ENCODE results near the gene NTMT1. TPM values are rescaled to one million over a fixed set of nuclear protein-coding genes. Genes with fewer than 3 reads are reported as not detected.

Gene NTMT1
- total and polyA plus RNA-seq, 9 of the 15 experiments (the other 6 are each of a cell fraction or from before 2014, with no cell fraction given), result 42.1 to 116 (median 74.7) TPM

- no peak for TF ChIP-seq ZBTB33 (CRISPR knock-in tag; IDR thresholded peaks at IDR 0.05)
- no peak for TF ChIP-seq ZNF764 (CRISPR knock-in tag; IDR thresholded peaks at IDR 0.05; ENCODE audit: low read depth)
- TF ChIP-seq MEF2D (tag; conservative IDR thresholded peaks at IDR 0.05; ENCODE audit: low read depth), result no peak
Observed at GRCh38 chr9:129582855-129583254, 43.1 kb upstream of the NTMT1 start (continued).

- no peak overlapping the region for H3K4me3 ChIP-seq
- H2AFZ ChIP-seq (ENCODE audit: low read depth, low read length), result no peak overlapping the region
- peak overlapping the region in 1 of 2 experiments; percentile 39; a peak in 1 of 4 replicates for H3K9ac ChIP-seq (ENCODE audit: insufficient read depth in 1 of 2, low read depth in 2 of 2, low read length in 2 of 2)
- in situ Hi-C loops (cut with MboI), result no loop called here
- no peak overlapping the region for H3K4me2 ChIP-seq (ENCODE audit: insufficient read depth, low read length)
- no peaks in the 10 kb centered on the region for H3K9me1 ChIP-seq (ENCODE audit: control insufficient read depth, insufficient read depth, low read length)
- no peaks in the 10 kb centered on the region for H4K20me1 ChIP-seq (replicated peaks; ENCODE audit: control insufficient read depth, insufficient read depth, low read length)
- ATAC-seq, result peak; percentile 5; the same call in 1 of the 3 replicates
- CTCF ChIA-PET (ENCODE audit: low intra/inter-chr PET ratio), result no interaction called here
- BruUV-seq (replicated peaks), result no TSS peak
- FAIRE-seq, result no peak
- intact Hi-C loops (cut with micrococcal nuclease), result no loop called here
- POLR2A ChIA-PET, result interaction anchor here (0.9 to 2.8 kb wide), 5 partner anchors 8 to 29 kb away, joined by 3 to 13 read pairs (median 3); no protein-coding TSS in a partner anchor
- no peaks in the 10 kb centered on the region for H3K27me3 ChIP-seq (ENCODE audit: control insufficient read depth in 2 of 2, insufficient read depth in 2 of 2, low read length in 2 of 2)
- WGBS (ENCODE audit: insufficient coverage, low coverage, missing lambda C conversion rate), result 35% methylated on average over 10 of the region's 10 CpGs
- peaks cover 29 to 30% of the 10 kb centered on the region in 2 experiments for H3K4me1 ChIP-seq (replicated peaks in 1 of 2; ENCODE audit: control insufficient read depth in 2 of 2, insufficient read depth in 2 of 2, low read length in 2 of 2)
- DNase-seq (ENCODE audit: extremely low read depth in 1 of 4, low spot score in 3 of 4), result no peak
- no peaks in the 10 kb centered on the region for H3K79me2 ChIP-seq (ENCODE audit: control insufficient read depth, insufficient read depth, low read length)
- H3K36me3 ChIP-seq (ENCODE audit: control insufficient read depth, insufficient read depth, low read length), result no peaks in the 10 kb centered on the region
- no peaks in the 10 kb centered on the region for H3K9me3 ChIP-seq (replicated peaks; ENCODE audit: control insufficient read depth, insufficient read depth, low read depth, low read length)
- H3K27ac ChIP-seq (ENCODE audit: extremely low read depth, low read depth, low read length), result no peak overlapping the region
- TF ChIP-seq BRCA1 (IDR thresholded peaks at IDR 0.05) (no peak), BRCA1 (CRISPR knock-in tag; IDR thresholded peaks at IDR 0.05) (no peak), SMAD4 (CRISPR knock-in tag; conservative IDR thresholded peaks at IDR 0.05) (0 out of 2 replicates have a peak, but pooled peaks have one; percentile 41), ZNF707 (CRISPR knock-in tag; conservative IDR thresholded peaks at IDR 0.05) (no peak), ATF3 (IDR thresholded peaks at IDR 0.05) (peak; percentile 82), ATF3 (CRISPR knock-in tag; conservative IDR thresholded peaks at IDR 0.05) (no peak), NFRKB (IDR thresholded peaks at IDR 0.05; ENCODE audit: low read depth) (0 out of 2 replicates have a peak, but pooled peaks have one; percentile 4), MYNN (IDR thresholded peaks at IDR 0.05) (no peak), MYNN (CRISPR knock-in tag; IDR thresholded peaks at IDR 0.05) (no peak), CEBPB (tag; IDR thresholded peaks at IDR 0.05) (peak; percentile 92), ZNF695 (CRISPR knock-in tag; IDR thresholded peaks at IDR 0.05) (no peak), ZNF766 (CRISPR knock-in tag; conservative IDR thresholded peaks at IDR 0.05) (peak; percentile 27; the same call in 1 of the 2 replicates), CCAR2 (IDR thresholded peaks at IDR 0.05; ENCODE audit: low read depth, low read length) (no peak), CEBPG (CRISPR knock-in tag; IDR thresholded peaks at IDR 0.05) (peak; percentile 91), CEBPG (tag; conservative IDR thresholded peaks at IDR 0.05 in 1 of 2, IDR thresholded peaks at IDR 0.05 in 1 of 2) (peak; percentile 83 to 86), ATF4 (CRISPR knock-in tag; IDR thresholded peaks at IDR 0.05) (0 out of 2 replicates have a peak, but pooled peaks have one; percentile 14)
Observed at GRCh38 chr9:129583308-129584038, 42.5 kb upstream of the NTMT1 start.

All from K562 (cell line).